T-helper 22 cell (primary cell): ENCODE measurements around the gene LPP.

Experiments
- DNase-seq: peaks from one replicate; pipeline ENCODE4 v3.0.0-alpha.2; 2020; ENCODE audit warnings: low read depth

Gene LPP

DNA sequence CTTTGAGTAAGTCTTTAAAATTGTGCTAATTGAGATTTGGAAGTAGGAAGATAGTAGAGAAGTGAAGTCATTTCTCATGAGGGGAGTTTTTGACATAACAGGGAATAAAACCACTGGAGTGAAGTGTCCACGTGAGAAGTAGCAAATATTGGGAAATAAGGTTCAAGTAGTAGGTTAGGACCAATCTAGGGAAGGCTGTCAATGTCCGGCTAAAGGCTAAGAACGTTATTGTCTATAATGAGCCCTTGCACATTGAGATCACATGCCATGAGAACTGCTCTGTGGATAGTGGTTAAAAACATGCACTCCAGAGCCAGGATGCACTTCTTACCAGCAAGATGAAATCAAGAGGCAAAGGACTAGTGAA is 557.9 kb downstream of the LPP start:
- DNase-seq = no peak

DNA sequence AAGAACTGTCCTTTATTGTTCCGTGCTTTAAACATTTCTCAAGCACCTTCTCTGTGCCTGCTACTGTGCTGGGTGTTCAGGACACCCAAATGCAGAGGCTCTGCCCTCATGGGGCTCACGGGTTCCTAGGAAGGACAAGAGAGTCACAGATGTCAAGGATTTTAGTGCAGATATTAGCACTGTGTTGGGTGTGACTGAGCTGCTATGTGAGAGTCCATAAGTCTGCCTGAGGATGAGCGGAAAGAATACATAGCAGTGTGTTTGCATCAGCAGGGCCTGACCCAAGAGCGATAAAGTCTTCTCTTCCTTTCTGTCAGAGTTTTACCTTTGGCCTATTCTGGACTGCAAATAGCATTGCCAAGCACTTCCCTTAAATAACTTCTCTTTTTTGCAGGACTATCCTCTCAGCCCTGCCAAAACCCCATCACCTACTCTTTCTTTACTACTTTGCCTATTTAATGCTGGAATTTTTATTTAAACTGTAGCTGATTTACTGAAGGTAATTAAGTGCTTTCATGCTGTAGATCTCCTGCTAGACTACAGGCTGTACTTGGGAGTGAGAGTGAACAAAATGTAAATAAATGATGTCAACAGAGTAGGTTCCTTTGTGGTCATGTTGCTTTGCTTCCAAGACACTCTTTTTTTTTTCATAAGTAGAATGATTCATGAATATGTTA is 558.4 kb downstream of the LPP start:
- DNase-seq = no peak

DNA sequence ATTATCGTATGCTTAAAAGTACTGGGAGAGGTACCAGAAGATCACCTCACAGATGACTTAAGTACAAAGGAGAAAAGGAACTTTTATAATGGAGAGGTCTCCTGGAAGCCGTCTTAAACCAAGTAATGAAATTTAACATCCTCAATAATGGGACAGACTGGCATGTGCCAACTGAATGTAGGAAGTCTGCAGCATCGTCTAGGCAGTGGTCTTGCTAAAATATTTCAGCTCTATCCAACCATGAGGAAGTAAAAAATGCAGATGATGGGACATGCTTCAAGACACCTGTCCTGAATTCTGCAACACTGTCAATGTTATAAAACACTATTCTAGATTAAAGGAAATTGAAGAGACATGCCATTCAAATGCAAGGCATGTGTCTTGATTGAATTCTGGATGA is 559.0 kb downstream of the LPP start:
- DNase-seq = no peak

DNA sequence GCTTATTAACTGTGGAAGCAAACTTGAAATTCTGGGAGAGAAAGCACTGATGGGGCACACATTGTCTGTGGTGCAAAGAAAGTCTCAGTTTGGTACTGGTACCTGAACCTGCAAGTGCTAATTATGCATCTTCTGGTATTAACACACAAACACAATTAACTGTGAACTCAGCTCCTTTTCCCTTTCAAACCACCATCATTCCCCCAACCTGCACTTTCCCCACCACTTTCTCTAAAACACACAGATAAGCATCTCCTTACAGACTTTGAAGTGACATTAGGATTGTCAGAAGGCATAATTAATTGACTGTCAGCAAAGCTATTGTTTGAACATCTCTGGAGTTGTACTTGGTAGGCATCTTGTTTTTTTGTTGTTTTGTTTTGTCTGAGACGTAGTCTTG is 565.6 kb downstream of the LPP start:
- DNase-seq = no peak

DNA sequence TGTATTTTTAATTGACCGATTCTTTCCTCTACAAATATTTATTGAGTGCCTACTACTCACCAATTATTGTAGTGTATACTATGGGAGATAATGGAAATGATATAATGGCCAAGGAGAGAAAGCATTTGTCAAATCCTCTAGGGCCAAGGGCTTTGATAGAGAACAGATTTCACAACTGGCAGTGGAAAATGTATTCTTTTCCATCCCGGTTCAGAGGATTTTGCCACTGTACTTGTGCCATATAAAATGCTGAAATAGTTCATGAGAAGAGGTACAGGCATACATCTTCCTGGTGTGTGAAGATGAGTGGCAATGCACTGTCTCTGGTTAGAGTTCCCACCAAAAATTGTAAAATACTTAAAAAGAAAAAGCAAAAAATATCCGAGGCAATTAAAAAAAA is 566.3 kb downstream of the LPP start:
- no peak for DNase-seq

DNA sequence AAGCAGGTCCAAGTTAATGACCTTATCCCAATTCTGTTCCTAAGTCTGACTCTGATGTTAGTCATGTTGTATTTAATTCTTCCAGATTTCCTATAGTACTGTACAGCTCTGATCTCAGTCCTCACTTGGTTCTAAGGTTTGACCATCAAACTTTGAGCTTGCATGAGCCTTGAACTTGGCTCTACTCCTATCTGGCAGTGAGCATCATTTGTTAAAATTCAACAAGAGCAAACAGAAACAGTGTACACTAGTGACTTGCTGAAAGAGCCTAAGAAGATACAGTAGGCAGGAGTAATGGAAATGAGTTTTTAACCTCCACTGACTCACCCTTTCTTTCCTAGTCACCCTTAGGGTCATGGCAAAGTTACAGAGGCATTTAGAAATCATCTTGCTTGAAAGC is 566.7 kb downstream of the LPP start:
- no peak for DNase-seq

DNA sequence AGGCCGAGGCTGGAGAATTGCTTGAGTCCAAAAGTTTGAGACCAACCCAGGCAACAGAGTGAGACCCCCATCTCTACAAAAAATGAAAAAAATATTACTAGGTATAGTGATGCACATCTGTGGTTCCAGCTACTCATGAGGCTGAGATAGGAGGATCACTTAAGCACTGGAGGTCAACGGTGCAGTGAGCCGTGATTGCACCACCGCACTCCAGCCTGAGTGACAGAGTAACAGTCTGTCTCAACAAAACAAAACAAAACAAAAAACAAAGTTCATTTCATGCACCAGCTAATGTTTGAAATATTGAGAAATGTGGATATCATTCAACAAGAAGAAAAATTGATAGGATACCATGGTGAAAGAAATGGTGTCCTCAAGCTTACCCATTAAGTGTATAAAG is 567.4 kb downstream of the LPP start:
- DNase-seq = no peak

DNA sequence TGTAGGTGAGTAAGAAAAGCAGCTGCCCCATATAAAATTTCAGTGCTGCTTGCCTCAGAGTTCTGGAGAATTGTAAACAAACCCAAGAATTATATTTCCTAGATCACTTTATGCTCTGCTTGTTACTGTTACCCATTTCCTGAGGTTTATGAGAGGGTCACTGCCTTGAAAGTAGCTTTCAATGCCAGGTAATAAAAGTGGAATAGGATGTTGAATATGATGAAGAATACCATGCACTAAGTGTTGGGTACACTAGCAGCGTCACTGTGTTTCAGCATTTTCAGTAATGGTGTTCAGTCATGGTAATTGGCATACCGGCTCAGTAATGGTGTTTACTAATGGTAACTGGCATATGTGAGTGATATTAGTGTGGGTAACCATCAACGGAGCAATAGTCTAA is 568.0 kb downstream of the LPP start:
- no peak for DNase-seq

DNA sequence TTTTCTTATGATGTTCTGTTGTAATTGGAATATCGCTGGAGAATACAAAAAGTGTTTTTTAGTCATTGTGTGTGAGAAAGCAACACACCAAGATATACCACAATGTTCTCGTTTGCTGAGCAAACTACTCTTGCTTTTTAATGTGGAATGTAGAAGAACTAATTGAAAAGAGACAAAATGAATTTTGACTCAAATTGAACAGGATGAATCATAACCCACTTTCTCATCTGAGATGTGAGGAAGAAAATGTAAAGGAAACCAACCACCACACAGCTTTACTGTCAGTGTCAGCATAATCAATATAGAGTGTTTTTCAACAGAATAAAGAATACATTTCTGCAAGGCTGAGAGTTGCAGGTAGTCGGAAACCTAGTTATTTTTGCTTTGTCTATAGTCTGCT is 569.0 kb downstream of the LPP start:
- no peak for DNase-seq

DNA sequence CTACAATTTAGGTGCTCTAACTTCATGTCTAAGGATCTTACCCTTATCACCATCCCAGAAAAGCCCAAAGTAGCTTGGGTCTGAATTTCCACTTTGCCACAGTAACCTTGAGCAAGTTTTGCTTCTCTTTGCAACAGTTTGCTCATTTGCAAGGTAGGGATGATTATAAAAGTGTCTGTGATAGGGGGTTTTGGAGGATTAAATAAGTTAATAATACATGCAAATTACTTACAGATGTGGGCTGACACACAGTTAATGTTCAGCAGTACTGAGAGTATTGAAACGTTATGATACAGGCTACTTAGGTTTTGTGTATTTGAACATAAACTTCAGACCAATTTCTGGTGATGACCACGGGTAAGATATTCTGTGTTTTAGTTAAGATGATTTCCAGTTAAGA is 573.1 kb downstream of the LPP start:
- no peak for DNase-seq

DNA sequence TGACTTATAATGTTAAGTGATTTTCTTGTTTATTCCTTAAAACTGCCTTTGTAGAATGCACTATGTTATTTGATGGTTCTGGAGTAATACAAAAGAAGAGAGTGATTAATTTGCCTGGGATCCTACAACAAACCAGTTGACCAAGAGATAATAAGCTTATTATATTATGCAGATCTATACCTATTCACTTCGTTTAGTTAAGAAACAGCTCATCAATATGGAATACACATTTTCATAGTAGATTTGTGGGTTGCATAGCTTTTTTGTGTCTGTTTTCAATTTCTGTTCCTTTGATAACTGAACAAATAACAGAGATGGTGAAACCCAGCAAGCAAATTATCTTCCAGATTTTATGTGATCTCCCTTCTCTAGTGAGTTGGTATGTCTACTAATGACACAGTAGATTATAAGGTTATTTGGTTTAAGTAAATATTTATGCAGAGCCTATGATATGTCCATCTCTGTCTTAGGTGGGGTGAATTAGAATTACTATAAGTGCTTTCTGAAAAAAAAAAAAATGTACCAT is 574.5 kb downstream of the LPP start:
- DNase-seq = no peak

DNA sequence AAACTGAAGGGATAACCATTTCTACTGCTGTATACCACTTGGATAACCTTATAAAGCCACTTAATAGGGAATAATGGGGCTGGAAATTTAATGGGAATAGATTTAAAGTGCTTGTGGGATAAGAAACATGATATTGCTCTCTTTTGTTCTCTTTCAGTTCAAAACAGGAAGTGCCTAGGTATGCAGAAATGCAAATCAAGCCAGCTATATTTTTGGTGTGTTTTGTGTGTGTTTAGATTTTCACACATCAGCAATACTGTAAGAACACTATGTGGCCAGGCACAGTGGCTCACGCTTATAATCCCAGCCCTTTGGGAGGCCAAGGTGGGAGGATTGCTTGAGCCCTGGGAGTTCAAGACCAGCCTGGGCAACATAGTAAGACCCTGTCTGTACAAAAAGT is 575.5 kb downstream of the LPP start:
- DNase-seq = no peak

DNA sequence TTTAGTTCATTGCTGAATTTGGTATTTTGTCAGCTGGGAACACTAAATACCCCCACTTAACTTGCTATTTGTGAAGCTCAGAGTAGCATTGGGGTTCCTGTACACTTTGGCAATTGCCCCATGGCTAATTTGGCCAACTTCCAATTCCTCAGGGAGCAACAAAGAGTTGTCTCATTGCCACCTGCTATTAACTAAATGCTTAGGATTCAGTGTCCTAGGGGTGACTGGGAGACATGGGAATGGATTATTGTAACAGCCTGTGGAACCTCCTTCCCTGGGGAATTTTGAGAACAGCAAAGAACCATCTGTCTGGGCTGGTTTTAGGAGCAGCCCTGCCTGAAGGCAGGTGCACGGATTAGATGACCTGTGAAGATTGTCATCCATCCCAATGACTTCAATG is 580.4 kb downstream of the LPP start:
- DNase-seq = no peak

DNA sequence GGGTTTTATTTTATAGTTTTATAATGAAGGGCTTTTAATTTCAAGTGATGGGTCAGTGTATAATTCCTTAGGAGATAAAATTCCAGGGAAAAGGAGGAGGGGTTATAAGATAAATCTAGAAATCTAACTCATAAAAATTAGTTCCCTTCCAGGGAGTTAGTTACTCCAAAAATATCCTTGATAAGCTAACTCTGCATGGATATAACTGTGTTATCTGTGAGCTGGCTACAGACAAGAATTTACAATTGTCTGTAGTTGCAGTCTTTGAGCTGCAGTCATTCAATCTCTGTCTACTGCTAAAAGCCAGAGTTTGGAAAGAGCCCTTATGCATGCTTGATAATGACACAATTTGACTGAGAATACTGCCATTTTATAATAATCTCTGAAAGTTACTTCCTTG is 585.6 kb downstream of the LPP start:
- no peak for DNase-seq

DNA sequence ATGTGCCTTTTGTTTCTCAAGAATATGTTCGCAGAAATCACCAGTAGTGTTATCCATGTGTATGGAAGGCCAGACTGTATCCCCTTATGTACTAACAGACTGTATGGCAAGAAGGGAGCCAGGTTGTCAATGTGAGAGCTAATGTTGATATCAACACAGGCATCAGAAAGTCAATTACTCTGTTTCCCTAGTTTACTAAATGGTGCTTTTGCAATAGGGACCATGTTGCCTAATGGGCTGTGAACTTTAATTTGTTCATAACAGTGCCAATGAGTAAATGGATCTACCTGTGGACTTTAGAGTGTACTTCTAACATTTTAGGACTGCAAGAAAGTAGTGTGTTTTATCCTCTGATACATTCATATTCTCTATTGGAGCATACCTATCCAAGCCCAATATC is 586.1 kb downstream of the LPP start:
- no peak for DNase-seq

DNA sequence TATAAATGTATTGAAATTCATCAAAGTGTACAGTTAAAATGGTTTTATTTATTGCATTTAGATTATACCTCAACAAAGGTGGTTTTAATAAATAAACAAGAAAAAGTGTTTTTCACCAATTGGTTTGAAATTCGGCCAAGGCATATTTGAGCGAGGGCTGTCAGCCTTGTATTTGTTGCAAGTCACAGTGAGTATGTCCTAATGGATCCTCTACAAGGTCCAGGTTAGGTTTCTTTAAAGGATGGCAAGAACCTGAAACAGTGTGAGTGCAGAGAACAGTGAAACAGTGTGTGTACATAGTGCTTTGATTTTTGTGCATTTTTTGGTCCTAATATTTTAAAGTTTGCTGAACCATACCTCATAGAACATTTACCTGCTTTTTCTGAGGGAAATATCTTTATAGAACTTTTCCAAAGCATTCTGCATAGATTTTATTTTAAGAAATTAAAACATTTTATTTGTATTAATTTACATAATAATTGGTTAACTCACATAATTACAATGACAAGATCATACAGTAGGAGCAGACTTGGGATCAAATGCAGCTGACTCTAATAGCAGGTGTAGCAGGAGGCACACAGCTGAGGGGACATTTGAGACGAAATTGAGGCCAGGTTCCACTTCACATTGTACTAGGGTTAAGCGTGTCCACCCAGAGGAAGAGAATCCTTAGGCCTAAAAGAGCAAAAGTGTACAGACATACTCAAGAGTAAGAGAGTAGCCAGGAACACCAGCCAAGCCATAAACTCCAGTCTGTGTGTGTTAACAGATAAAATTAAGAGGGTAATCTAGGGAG is 589.0 kb downstream of the LPP start:
- no peak for DNase-seq

DNA sequence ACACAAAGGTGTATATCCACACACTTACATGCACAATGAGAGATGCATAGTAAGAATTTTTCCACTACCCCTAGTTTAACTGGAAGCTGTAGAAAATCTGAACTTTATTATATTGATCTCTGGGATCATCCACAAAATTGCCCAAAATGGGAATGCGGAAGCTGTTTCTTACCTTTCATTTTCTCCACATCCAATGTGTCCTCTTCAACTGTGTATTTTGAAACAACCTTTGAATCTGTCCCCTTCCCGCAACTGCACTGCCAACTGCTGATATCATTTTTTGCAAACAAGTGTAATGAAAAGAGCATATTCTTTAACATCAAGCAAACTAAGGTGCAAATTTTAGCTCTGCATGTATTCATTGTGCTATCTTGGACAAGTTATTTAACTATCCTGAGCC is 590.2 kb downstream of the LPP start:
- DNase-seq = no peak

DNA sequence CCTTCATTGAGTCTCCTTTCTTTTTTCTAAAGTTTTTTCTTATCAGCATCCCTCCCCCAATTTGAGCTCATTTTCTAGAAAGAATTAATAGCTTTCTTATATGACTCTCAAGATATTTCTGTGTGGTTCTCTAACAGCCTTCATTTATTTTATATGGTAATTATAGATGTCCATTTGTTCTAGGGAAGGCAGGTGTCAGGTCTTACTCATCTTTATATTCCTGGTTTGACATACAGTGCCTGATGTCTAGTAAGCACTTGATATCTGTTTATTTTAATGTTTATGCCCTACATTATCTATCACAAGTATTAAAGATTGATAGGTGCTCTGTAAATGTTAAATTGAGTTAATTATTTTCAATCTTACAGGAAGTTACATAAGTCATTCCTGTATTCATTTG is 591.1 kb downstream of the LPP start:
- DNase-seq = no peak

DNA sequence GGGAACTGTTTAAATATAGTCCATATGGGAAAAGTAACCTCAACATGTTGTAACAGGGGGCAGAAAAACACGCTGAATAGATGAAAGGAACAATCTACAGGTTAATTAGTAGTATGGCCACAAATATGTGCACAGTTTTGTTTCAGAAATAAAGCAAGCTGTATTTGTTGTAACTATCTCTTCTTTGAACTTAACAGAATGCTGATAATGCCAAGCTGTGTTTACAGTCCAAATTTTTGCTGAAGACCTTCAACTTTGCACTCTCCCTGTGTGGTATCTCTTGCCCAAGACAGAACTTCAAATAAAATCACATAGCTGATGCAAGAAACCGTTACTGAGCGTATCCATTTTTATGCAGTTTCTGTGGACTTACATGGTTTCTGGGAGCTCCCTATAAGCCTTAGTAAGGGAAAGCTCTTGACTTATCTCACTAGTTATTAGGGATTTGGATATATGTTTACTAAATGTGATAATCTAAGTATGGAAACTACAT is 592.4 kb downstream of the LPP start:
- DNase-seq = no peak

DNA sequence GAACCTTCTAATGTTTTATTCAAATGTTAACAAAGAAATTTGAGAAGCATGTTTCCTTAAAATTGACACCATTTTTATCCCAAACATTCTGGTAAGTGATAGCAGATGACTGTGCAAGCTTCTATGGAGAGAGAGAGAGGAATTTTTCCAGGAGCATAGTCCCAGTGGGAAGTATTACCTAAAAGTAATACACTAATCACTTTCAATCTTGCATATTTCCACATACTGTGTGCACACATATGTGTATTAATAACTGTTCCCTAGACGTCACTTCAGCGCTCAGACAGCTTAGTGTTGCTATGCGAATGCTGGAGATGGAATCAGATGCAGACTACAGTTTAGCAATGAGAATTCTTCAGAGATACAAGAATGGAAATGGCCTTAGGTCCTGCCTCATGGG is 593.5 kb downstream of the LPP start:
- no peak for DNase-seq

DNA sequence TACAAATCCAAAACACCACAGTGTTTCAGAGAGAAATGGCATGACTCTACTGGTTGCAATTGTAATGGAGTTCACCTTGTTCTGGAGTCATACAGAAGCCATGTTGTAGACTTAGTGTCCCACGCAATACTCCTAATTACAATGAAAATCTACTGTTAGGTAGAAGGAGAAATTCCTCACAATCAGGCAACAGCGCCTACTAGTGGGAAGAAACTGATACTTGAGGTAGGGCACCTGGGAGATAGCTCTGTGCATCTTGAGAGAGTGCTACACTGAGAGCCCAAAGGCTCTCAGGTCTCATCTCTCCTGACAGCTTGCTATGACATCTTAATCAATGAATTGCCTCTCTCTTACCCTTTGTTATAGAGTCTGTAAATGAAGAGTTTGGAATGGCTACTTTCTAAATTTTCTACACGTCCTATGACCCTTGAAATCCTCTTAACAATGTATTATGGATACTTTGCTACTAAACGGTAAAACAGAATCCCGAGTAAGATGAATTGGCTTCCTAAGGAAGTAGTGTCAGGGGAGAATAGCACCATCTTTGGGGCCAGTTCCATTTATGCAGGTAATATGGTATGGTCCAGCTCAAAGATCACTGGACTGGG is 595.2 kb downstream of the LPP start:
- peak; percentile 3 for DNase-seq

DNA sequence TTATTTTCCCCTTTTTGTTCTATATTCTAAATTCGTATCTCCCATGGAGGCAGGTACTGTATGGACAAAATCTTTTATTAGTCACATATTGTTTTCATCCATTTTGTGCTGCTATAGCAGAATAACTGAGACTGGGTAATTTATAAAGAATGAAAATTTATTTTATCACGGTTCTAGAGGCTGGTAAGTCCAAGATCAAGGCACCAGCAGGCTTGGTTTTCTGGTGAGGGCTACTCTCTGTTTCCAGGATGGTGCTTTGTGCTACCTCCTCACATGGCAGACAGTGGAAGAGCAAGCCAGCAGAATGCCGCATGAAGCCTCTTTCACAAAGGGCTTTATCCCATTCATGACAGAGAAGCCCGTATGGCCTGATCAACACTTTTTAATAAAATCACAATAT is 595.9 kb downstream of the LPP start:
- DNase-seq = no peak

DNA sequence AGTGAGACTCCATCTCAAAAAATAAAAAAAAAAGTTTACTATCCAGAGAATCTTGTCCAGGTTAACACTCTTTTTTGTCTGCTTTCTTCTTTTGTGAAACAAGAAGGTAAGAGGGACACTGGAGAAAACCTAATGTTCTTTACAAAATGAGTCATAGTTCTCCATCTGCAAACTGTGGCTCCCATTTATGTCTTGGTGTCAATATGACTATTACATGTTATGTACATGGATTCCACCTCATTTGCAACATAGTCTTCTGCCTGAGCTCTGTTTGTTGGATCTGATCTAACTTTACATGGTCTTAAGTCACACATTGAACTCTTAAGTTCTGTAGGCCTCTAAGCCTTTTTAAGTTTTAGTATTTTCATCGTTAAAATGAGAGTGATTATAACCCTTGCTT is 596.7 kb downstream of the LPP start:
- DNase-seq = no peak
